A549 (cell line): ENCODE measurements around the gene TRERF1. TPM values are rescaled to one million over a fixed set of nuclear protein-coding genes. Genes with fewer than 3 reads are reported as not detected.

ENCODE experiments used
- ATAC-seq, 2 experiments: fragments of 200-7000 bp in 1 of 2; fragments of >200 bp in 1 of 2; cut with Nextera tagmentation in 1 of 2; cut with Tn5 transposase in 1 of 2; 3 replicates each; pipeline versions ENCODE4 v1.8.0 to v1.9.1; 2018 to 2020; ENCODE audit warnings: mild to moderate bottlenecking in 1 of 2, moderate library complexity in 1 of 2
- CTCF ChIA-PET: fragments of 300-600 bp; sonication (Branson Sonifier 250); formaldehyde crosslinking; extraction: SDS; loops from one replicate; lab custom pipeline; 2021; ENCODE audit warnings: antibody characterized with exemption, inconsistent platforms; lab: Yijun Ruan, JAX
- POLR2A ChIA-PET: fragments of 350-600 bp; formaldehyde crosslinking; extraction: SDS; loops from one replicate; lab custom pipeline; 2021; ENCODE audit warnings: antibody characterized with exemption, inconsistent platforms; lab: Yijun Ruan, JAX
- DNase-seq, 2 experiments: peaks; one replicate each; pipeline versions ENCODE4 v3.0.0 to v3.0.0-alpha.2; 2011 to 2016; ENCODE audit warnings: low read depth in 1 of 2, low spot score in 1 of 2
- FAIRE-seq: peaks from 2 replicates; lab custom pipeline; 2011; peaks lifted over from hg19 to GRCh38; lab: Jason Lieb, UNC
- H3K27ac ChIP-seq, 2 experiments: fragments of >200 bp; sonication (Bioruptor Twin); formaldehyde crosslinking; 3 replicates each; pipeline ENCODE4 v1.5.1; 2016 to 2017
- H3K4me1 ChIP-seq: fragments of >200 bp; sonication (Bioruptor Twin); formaldehyde crosslinking; 3 replicates; pipeline ENCODE4 v1.6.1; 2016
- H3K4me2 ChIP-seq: fragments of >200 bp; sonication (Bioruptor Twin); formaldehyde crosslinking; 3 replicates; pipeline ENCODE4 v1.6.1; 2016
- H3K4me3 ChIP-seq: fragments of >200 bp; sonication (Bioruptor Twin); formaldehyde crosslinking; 3 replicates; pipeline ENCODE4 v1.5.1; 2016
- H3K9me3 ChIP-seq: fragments of >200 bp; sonication (Bioruptor Twin); formaldehyde crosslinking; 3 replicates; pipeline ENCODE4 v1.6.1; 2016
- BHLHE40 ChIP-seq: IDR thresholded peaks from 2 replicates; pipeline ENCODE4 v1.6.1; 2012; ENCODE audit warnings: low read depth, low read length, inconsistent platforms
- CBX8 ChIP-seq: fragments of 200-600 bp; sonication (generic); IDR thresholded peaks from 2 replicates; pipeline ENCODE4 v1.6.1; 2016
- CHD4 ChIP-seq: fragments of 200-600 bp; sonication (generic); IDR thresholded peaks from 2 replicates; pipeline ENCODE4 v1.6.1; 2016; ENCODE audit warnings: antibody characterized with exemption, mild to moderate bottlenecking, borderline replicate concordance
- EHF ChIP-seq: fragments of 250-450 bp; sonication (Bioruptor Pico); IDR thresholded peaks from 2 replicates; pipeline ENCODE4 v1.5.0; 2020; ENCODE audit warnings: mild to moderate bottlenecking
- EP300 ChIP-seq, 2 experiments: fragments of >200 bp; sonication (Bioruptor Twin); formaldehyde crosslinking; IDR thresholded peaks; 2 replicates in 1 of 2; 3 replicates in 1 of 2; pipeline ENCODE4 v1.6.1; 2016 to 2017
- FOSB ChIP-seq: fragments of 250-450 bp; sonication (Bioruptor Pico); IDR thresholded peaks from 2 replicates; pipeline ENCODE4 v1.5.0; 2020; ENCODE audit warnings: mild to moderate bottlenecking, moderate library complexity
- FOXS1 ChIP-seq: fragments of 250-450 bp; sonication (Bioruptor Pico); IDR thresholded peaks from 2 replicates; pipeline ENCODE4 v1.5.0; 2020; ENCODE audit warnings: mild to moderate bottlenecking, moderate library complexity
- GATA3 ChIP-seq: IDR thresholded peaks from 2 replicates; pipeline ENCODE4 v1.6.1; 2012; ENCODE audit warnings: borderline replicate concordance
- HOXA7 ChIP-seq: fragments of 250-450 bp; sonication (Bioruptor Pico); IDR thresholded peaks from 2 replicates; pipeline ENCODE4 v1.5.0; 2020; ENCODE audit warnings: mild to moderate bottlenecking, moderate library complexity
- JUN ChIP-seq, 2 experiments: fragments of >200 bp; sonication (Bioruptor Twin); formaldehyde crosslinking; IDR thresholded peaks; 2 replicates in 1 of 2; 3 replicates in 1 of 2; pipeline ENCODE4 v1.6.1; 2016 to 2017
- JUNB ChIP-seq: fragments of >200 bp; sonication (Bioruptor Twin); formaldehyde crosslinking; IDR thresholded peaks from 2 replicates; pipeline ENCODE4 v1.6.1; 2016
- KDM1A ChIP-seq: fragments of 200-600 bp; sonication (generic); IDR thresholded peaks from 2 replicates; pipeline ENCODE4 v1.6.1; 2016; ENCODE audit warnings: low read depth, mild to moderate bottlenecking
- MAZ ChIP-seq: fragments of 150-350 bp; IDR thresholded peaks from 2 replicates; pipeline ENCODE4 v1.6.1; 2014; ENCODE audit warnings: antibody characterized with exemption, low read depth, low read length, borderline replicate concordance
- NPAS2 ChIP-seq: fragments of 250-450 bp; sonication (Bioruptor Pico); IDR thresholded peaks from 2 replicates; pipeline ENCODE4 v1.8.0; 2022; ENCODE audit warnings: mild to moderate bottlenecking, moderate library complexity, borderline replicate concordance
- PHF8 ChIP-seq: fragments of 200-600 bp; sonication (generic); IDR thresholded peaks from 2 replicates; pipeline ENCODE4 v1.6.1; 2016; ENCODE audit warnings: low read depth, mild to moderate bottlenecking, antibody characterized with exemption, moderate library complexity, borderline replicate concordance
- POLR2A ChIP-seq: IDR thresholded peaks from 2 replicates; pipeline ENCODE4 v1.6.1; 2012; ENCODE audit warnings: mild to moderate bottlenecking, low read length
- RAD21 ChIP-seq, 2 experiments: fragments of >200 bp in 1 of 2; sonication (Bioruptor Twin) in 1 of 2; formaldehyde crosslinking in 1 of 2; IDR thresholded peaks in 1 of 2; conservative IDR thresholded peaks in 1 of 2; 2 replicates in 1 of 2; 3 replicates in 1 of 2; pipeline ENCODE4 v1.6.1; 2012 to 2018; ENCODE audit warnings: inconsistent platforms in 1 of 2
- RARB ChIP-seq: fragments of 250-450 bp; sonication (Bioruptor Pico); IDR thresholded peaks from 2 replicates; pipeline ENCODE4 v1.8.0; 2021; ENCODE audit warnings: mild to moderate bottlenecking, moderate library complexity
- RCOR1 ChIP-seq: fragments of 150-350 bp; IDR thresholded peaks from 2 replicates; pipeline ENCODE4 v1.6.1; 2014; ENCODE audit warnings: antibody characterized with exemption, low read length, low read depth
- RNF2 ChIP-seq: fragments of 200-600 bp; sonication (generic); IDR thresholded peaks from 2 replicates; pipeline ENCODE4 v1.6.1; 2016; ENCODE audit warnings: low read depth, mild to moderate bottlenecking, antibody characterized with exemption, moderate library complexity, borderline replicate concordance
- ZC3H11A ChIP-seq: fragments of 450-650 bp; IDR thresholded peaks from 2 replicates; pipeline ENCODE4 v1.6.1; 2014; ENCODE audit warnings: antibody characterized with exemption, mild to moderate bottlenecking
- ZFP36 ChIP-seq: fragments of 450-650 bp; IDR thresholded peaks from 2 replicates; pipeline ENCODE4 v1.6.1; 2014; ENCODE audit warnings: borderline replicate concordance; ENCODE audit not compliant: partially characterized antibody
- ZNF302 ChIP-seq: fragments of 250-450 bp; sonication (Bioruptor Pico); IDR thresholded peaks from 2 replicates; pipeline ENCODE4 v1.9.0; 2021; ENCODE audit warnings: inconsistent platforms, mild to moderate bottlenecking, moderate library complexity
- ZSCAN20 ChIP-seq: fragments of 250-450 bp; sonication (Bioruptor Pico); IDR thresholded peaks from 2 replicates; pipeline ENCODE4 v1.8.0; 2022; ENCODE audit warnings: mild to moderate bottlenecking, moderate library complexity
- WGBS: methylation state at CpG from one replicate; pipeline ENCODE4 v1.1.6; 2017; ENCODE audit errors: missing lambda C conversion rate; 5-methylcytosine and 5-hydroxymethylcytosine counted together
- polyA plus RNA-seq, 4 experiments: library from polyadenylated mRNA; depleted of rRNA in 3 of 4; stranded (reverse); fragments of >200 nt; fragmentation: RNase III in 1 of 4; extraction: RNeasy Plus Mini Kit Qiagen cat#74134 plus additional on column Dnase treatment in 1 of 4; gene quantifications; 2 replicates in 3 of 4; 3 replicates in 1 of 4; pipeline ENCODE4 v1.2.3, GENCODE V29; 2011 to 2017
- TF ChIP-seq, protein P1 (sequence below): IDR thresholded peaks from 2 replicates; pipeline ENCODE4 v1.6.1; 2012; ENCODE audit warnings: low read depth, borderline replicate concordance
- TF ChIP-seq, protein P2 (sequence below): fragments of 450-650 bp; IDR thresholded peaks from 2 replicates; pipeline ENCODE4 v1.6.1; 2014; ENCODE audit warnings: antibody characterized with exemption
- TF ChIP-seq, protein P3 (sequence below): fragments of >200 bp; sonication (Bioruptor Twin); formaldehyde crosslinking; IDR thresholded peaks from 3 replicates; pipeline ENCODE4 v1.6.1; 2016
- TF ChIP-seq, protein P4 (sequence below): fragments of 200-600 bp; sonication (generic); IDR thresholded peaks from 2 replicates; pipeline ENCODE4 v1.6.1; 2016; ENCODE audit warnings: antibody characterized with exemption, mild to moderate bottlenecking, moderate library complexity

The TRERF1 gene
- polyA plus RNA-seq, 2 of the 4 experiments (the other 2 are of a cell fraction): 2.4 to 3.5 TPM

DNA sequence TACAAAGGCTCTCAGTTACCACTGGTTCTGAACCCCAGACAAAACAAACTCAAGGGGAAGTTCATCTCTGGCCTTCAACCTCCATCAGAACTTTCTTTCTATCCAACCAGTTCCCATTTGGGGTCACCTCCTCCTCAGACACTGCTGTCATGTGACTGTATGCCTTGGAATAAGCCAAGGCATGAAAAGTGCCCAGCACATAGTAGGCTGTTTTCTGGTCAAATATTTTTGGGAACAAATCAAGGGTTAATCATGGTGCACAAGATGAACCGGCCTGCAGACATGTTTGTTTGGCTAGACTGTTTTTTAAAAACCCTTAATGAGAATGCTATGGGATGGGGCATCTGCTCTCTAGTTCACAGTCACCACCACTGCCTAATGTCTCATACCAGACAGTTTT lies 185.2 kb downstream of the TRERF1 start (continued):
- TF ChIP-seq, protein P1, sequence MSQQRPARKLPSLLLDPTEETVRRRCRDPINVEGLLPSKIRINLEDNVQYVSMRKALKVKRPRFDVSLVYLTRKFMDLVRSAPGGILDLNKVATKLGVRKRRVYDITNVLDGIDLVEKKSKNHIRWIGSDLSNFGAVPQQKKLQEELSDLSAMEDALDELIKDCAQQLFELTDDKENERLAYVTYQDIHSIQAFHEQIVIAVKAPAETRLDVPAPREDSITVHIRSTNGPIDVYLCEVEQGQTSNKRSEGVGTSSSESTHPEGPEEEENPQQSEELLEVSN: no peak

DNA sequence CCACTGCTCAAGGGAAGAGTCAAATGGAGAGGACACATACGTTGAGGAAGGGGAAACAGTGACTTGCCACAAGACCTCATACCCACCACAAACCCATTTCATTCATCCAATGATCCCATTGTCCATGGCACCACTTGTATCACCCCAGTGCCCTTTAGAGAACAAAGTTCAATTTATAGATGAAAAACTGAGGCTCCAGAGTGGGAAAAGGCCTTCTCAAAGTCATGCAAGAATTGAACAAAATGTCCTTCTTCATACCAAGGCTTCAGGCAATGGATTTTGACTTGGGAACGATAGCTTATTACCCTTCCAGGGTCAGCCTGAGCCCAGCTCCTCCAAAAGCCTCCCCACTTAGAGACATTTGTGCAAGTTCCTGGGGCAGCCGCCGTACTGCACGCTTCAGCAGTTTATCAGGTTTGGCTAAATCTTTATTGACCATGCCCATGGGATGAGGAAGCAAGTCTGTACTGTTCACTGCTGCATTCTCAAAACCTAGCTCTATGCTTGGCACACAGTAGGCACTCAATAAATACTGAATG lies 186.8 kb downstream of the TRERF1 start:
- WGBS: 88% methylated on average over 5 of the region's 5 CpGs
- Histone ChIP-seq H3K27ac (no peak overlapping the region), H3K9me3 (no peaks in the 10 kb centered on the region), H3K4me1 (peaks cover 11% of the 10 kb centered on the region), H3K4me2 (no peak overlapping the region), H3K4me3 (no peak overlapping the region)
- TF ChIP-seq RARB (CRISPR knock-in tag) (no peak), EP300 (IDR thresholded peaks at IDR 0.05) (no peak), RCOR1 (no peak), ZNF302 (CRISPR knock-in tag) (no peak), JUN (IDR thresholded peaks at IDR 0.05) (no peak), NPAS2 (CRISPR knock-in tag) (no peak), MAZ (no peak), PHF8 (no peak), RAD21 (conservative IDR thresholded peaks at IDR 0.05 in 1 of 2, IDR thresholded peaks at IDR 0.05 in 1 of 2) (no peak), CBX8 (no peak), ZSCAN20 (CRISPR knock-in tag) (no peak), HOXA7 (CRISPR knock-in tag) (no peak), JUNB (no peak)
- TF ChIP-seq, protein P2, sequence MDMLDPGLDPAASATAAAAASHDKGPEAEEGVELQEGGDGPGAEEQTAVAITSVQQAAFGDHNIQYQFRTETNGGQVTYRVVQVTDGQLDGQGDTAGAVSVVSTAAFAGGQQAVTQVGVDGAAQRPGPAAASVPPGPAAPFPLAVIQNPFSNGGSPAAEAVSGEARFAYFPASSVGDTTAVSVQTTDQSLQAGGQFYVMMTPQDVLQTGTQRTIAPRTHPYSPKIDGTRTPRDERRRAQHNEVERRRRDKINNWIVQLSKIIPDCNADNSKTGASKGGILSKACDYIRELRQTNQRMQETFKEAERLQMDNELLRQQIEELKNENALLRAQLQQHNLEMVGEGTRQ: no peak
- TF ChIP-seq, protein P3, sequence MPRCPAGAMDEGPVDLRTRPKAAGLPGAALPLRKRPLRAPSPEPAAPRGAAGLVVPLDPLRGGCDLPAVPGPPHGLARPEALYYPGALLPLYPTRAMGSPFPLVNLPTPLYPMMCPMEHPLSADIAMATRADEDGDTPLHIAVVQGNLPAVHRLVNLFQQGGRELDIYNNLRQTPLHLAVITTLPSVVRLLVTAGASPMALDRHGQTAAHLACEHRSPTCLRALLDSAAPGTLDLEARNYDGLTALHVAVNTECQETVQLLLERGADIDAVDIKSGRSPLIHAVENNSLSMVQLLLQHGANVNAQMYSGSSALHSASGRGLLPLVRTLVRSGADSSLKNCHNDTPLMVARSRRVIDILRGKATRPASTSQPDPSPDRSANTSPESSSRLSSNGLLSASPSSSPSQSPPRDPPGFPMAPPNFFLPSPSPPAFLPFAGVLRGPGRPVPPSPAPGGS: no peak
- FAIRE-seq: no peak
- POLR2A ChIA-PET: no interaction called here
- no peak for ATAC-seq
- CTCF ChIA-PET: interaction anchor here (1.3 kb wide), 1 partner anchor 283 kb away, joined by 3 read pairs; no protein-coding TSS in a partner anchor
- no peak for DNase-seq

DNA sequence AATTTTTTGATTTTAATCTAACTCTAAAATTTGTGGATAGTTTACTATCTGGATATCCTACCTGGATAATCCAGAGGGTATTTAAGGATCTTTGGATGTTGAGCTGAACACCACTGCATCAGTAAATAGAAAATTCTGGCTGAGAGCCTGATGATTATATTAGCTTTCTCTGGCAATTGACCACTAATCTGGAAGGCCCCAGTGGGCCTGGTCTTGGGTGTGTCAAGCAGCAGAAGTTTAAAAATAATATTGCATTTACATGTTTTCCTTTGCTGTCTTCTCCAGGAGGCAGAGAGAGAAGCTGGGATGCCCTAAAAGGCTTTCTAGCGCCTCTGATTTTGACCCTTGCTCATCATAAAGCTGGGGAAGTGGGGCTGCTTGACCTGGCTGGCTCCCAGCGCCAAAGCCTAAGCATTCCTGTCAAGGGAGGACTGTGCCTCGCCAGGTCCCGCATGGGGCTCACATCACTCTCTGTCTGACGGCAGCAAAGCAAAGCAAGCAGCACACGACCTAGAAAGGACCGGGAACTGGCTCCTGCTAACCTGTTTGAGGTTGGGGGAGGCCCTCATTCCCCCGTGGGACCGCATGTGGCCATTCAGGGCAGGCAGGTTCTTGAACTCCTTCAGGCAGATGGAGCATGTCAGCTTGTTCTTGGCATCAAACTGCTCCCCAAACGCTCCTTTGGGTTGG lies 187.4 kb downstream of the TRERF1 start:
- TF ChIP-seq RAD21 (conservative IDR thresholded peaks at IDR 0.05 in 1 of 2, IDR thresholded peaks at IDR 0.05 in 1 of 2) (no peak), ZFP36 (no peak), EHF (CRISPR knock-in tag) (no peak), POLR2A (no peak), CHD4 (no peak), GATA3 (no peak), FOXS1 (no peak), FOSB (CRISPR knock-in tag) (no peak), RNF2 (no peak), KDM1A (no peak), PHF8 (no peak), ZC3H11A (no peak), BHLHE40 (no peak)
- TF ChIP-seq, protein P1: no peak
- TF ChIP-seq, protein P4, sequence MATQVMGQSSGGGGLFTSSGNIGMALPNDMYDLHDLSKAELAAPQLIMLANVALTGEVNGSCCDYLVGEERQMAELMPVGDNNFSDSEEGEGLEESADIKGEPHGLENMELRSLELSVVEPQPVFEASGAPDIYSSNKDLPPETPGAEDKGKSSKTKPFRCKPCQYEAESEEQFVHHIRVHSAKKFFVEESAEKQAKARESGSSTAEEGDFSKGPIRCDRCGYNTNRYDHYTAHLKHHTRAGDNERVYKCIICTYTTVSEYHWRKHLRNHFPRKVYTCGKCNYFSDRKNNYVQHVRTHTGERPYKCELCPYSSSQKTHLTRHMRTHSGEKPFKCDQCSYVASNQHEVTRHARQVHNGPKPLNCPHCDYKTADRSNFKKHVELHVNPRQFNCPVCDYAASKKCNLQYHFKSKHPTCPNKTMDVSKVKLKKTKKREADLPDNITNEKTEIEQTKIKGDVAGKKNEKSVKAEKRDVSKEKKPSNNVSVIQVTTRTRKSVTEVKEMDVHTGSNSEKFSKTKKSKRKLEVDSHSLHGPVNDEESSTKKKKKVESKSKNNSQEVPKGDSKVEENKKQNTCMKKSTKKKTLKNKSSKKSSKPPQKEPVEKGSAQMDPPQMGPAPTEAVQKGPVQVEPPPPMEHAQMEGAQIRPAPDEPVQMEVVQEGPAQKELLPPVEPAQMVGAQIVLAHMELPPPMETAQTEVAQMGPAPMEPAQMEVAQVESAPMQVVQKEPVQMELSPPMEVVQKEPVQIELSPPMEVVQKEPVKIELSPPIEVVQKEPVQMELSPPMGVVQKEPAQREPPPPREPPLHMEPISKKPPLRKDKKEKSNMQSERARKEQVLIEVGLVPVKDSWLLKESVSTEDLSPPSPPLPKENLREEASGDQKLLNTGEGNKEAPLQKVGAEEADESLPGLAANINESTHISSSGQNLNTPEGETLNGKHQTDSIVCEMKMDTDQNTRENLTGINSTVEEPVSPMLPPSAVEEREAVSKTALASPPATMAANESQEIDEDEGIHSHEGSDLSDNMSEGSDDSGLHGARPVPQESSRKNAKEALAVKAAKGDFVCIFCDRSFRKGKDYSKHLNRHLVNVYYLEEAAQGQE: no peak
- no peak overlapping the region for H3K4me2 ChIP-seq
- no peak overlapping the region for H3K27ac ChIP-seq
- ChIA-PET CTCF (interaction anchor here (1.1 to 1.3 kb wide), 2 partner anchors 32 to 284 kb away, joined by 3 read pairs; no protein-coding TSS in a partner anchor), POLR2A (interaction anchor here (1.0 kb wide), 1 partner anchor 188 kb away, joined by 3 read pairs; the partner anchor contains the start of gene TRERF1)
- 100% methylated on average over 3 of the region's 10 CpGs for WGBS
- DNase-seq: no peak
- H3K9me3 ChIP-seq: no peaks in the 10 kb centered on the region
- peaks cover 11% of the 10 kb centered on the region for H3K4me1 ChIP-seq
- no peak for ATAC-seq
- FAIRE-seq: no peak
- H3K4me3 ChIP-seq: no peak overlapping the region
